Kidney epithelial cell (primary cell): Measurements from ENCODE around the gene ZDHHC24. TPM values are rescaled to one million over a fixed set of nuclear protein-coding genes. Genes with fewer than 3 reads are reported as not detected.

Source experiments
- DNase-seq: peaks from one replicate; pipeline ENCODE4 v3.0.0-alpha.2; 2010; ENCODE audit warnings: low read depth
- H3K27me3 ChIP-seq: 2 replicates; pipeline ENCODE4 v1.6.0; 2011; ENCODE audit warnings: low read length; ENCODE audit not compliant: control insufficient read depth, insufficient read depth
- H3K36me3 ChIP-seq: 2 replicates; pipeline ENCODE4 v1.5.1; 2011; ENCODE audit warnings: low read length; ENCODE audit not compliant: control insufficient read depth, insufficient read depth
- H3K4me3 ChIP-seq: 2 replicates; pipeline ENCODE4 v1.5.1; 2011; ENCODE audit warnings: low read depth, mild to moderate bottlenecking, control low read depth, low read length
- total RNA-seq: library from RNA; depleted of rRNA; stranded (reverse); fragments of >200 nt; gene quantifications from 2 replicates; pipeline ENCODE4 v1.2.3, GENCODE V29; 2015
- TF ChIP-seq, protein P1 (sequence below): IDR thresholded peaks from 2 replicates; pipeline ENCODE4 v1.5.1; 2011; ENCODE audit warnings: mild to moderate bottlenecking, moderate library complexity, low read length, control low read depth, inconsistent platforms; ENCODE audit not compliant: insufficient read depth, poor library complexity, severe bottlenecking

The ZDHHC24 gene
- total RNA-seq, 1 donor from 2014 or later = 22.0 TPM

DNA sequence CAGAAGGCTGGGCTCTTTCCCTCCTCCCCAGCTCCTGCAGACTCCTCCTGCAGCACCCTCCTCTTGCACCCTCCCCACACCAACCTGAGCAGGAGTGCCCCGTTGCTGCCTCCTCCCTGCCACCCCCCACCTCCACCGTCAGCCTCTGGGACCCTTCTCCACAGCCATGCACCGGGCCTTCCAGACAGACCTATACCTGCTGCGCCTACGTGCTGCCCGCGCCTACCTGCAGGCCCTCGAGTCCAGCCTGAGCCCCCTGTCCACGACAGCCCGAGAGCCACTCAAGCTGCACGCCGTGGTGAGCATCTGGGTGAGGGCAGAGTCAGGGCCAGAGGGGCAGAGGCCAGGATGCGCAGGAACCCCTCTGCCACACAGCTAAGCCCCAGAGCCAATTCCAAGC is 16.2 kb downstream of the ZDHHC24 start:
- no peak overlapping the region for H3K4me3 ChIP-seq
- H3K36me3 ChIP-seq = no peaks in the 10 kb centered on the region
- DNase-seq = no peak
- TF ChIP-seq, protein P1, sequence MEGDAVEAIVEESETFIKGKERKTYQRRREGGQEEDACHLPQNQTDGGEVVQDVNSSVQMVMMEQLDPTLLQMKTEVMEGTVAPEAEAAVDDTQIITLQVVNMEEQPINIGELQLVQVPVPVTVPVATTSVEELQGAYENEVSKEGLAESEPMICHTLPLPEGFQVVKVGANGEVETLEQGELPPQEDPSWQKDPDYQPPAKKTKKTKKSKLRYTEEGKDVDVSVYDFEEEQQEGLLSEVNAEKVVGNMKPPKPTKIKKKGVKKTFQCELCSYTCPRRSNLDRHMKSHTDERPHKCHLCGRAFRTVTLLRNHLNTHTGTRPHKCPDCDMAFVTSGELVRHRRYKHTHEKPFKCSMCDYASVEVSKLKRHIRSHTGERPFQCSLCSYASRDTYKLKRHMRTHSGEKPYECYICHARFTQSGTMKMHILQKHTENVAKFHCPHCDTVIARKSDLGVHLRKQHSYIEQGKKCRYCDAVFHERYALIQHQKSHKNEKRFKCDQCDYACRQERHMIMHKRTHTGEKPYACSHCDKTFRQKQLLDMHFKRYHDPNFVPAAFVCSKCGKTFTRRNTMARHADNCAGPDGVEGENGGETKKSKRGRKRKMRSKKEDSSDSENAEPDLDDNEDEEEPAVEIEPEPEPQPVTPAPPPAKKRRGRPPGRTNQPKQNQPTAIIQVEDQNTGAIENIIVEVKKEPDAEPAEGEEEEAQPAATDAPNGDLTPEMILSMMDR = no peak
- H3K27me3 ChIP-seq = no peaks in the 10 kb centered on the region

DNA sequence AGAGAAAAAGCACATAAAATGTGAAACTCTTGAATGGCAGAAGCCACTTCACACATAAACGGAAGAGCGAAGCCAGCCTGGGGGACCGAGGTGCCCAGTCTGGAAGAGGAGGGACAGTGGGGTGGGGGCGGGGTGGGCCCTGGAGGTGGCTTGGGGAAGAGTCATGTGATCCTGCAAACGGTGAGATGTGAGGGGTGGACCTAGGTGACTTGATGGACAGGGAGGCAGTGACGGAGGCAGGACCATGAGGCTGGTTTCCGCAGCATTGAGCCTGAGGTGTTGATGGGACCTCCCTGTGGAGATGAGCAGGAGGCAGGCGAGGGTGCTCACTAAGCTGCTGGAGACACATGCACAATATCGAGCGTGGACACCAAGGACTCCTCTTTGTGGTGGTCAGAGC is 16.8 kb downstream of the ZDHHC24 start:
- no peak for DNase-seq
- Histone ChIP-seq H3K36me3 (no peaks in the 10 kb centered on the region), H3K27me3 (no peaks in the 10 kb centered on the region), H3K4me3 (no peak overlapping the region)
- TF ChIP-seq, protein P1 = no peak

DNA sequence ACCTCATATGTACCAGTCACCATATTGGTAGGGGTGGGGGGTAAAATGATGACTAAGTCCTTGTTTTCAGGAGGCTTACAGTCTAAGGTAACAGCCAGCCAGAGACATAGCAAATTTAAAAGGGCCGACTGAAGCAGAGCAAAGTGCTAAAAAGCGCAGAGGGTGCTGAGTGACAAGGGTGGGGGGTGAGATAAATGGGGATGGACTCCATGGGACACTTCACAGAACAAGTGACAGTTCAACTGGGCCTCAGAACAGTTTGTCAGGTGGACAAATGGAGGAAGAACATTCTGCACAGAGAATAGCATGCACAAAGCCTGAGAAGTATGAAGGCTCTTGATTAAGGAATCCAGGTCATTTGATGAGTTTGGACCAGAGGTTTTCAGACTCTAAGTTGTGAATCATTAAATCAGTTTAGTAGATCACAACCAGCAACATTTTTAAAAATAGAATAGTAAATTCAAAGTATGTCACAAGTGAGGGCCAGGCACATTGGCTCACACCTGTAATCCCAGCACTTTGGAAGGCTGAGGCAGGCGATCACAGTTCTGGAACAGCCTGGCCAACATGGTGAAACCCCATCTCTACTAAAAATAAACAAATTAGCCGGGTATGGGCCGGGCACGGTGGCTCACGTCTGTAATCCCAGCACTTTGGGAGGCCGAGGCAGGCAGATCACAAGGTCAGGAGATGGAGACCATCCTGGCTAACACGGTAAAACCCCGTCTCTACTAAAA is 21.4 kb downstream of the ZDHHC24 start:
- Histone ChIP-seq H3K36me3 (no peaks in the 10 kb centered on the region), H3K27me3 (no peaks in the 10 kb centered on the region), H3K4me3 (no peak overlapping the region)
- TF ChIP-seq, protein P1 = no peak
- DNase-seq = no peak

DNA sequence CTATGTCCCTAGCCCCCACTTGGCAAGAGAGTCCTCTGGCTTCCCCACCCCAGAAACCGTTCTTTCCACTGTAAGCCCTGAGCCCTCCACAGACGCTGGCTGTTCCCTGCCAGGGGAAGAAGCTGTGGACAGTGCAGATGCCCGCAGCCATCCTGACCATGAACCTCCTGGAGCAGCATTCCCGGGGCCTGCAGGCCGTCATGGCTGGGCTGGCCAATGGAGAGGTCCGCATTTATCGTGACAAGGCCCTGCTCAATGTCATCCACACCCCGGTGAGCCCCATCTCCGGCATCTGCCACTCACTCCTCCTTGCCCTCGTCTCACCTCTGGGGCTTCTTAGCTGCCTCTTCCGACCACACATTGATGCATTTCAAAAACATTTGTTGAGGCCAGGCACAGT is 22.2 kb downstream of the ZDHHC24 start:
- TF ChIP-seq, protein P1 = no peak
- Histone ChIP-seq H3K4me3 (no peak overlapping the region), H3K36me3 (no peaks in the 10 kb centered on the region), H3K27me3 (no peaks in the 10 kb centered on the region)
- no peak for DNase-seq

DNA sequence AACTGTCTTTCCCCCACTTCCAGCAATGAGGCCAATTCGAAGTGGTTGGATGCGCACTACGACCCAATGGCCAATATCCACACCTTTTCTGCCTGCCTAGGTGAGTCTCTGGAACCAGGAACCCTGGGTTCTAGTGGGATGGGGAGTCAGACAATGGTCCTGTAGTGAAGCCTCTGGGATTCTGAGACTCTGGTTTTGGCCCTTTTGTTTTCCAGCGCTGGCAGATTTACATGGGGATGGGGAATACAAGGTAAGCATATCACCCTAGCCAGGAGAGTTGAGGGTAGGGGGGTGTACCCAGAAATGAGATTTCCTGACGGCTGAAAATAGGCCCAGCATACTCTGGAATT is 34.9 kb downstream of the ZDHHC24 start:
- no peaks in the 10 kb centered on the region for H3K36me3 ChIP-seq
- H3K4me3 ChIP-seq = peak overlapping the region; percentile 87
- no peaks in the 10 kb centered on the region for H3K27me3 ChIP-seq
- DNase-seq = no peak
- TF ChIP-seq, protein P1 = no peak
